Measurements from ENCODE around the gene LZTS2. TPM values are rescaled to one million over a fixed set of nuclear protein-coding genes. Genes with fewer than 3 reads are reported as not detected.

Gene LZTS2
- total RNA-seq, 1 donor: 8.1 TPM

DNA sequence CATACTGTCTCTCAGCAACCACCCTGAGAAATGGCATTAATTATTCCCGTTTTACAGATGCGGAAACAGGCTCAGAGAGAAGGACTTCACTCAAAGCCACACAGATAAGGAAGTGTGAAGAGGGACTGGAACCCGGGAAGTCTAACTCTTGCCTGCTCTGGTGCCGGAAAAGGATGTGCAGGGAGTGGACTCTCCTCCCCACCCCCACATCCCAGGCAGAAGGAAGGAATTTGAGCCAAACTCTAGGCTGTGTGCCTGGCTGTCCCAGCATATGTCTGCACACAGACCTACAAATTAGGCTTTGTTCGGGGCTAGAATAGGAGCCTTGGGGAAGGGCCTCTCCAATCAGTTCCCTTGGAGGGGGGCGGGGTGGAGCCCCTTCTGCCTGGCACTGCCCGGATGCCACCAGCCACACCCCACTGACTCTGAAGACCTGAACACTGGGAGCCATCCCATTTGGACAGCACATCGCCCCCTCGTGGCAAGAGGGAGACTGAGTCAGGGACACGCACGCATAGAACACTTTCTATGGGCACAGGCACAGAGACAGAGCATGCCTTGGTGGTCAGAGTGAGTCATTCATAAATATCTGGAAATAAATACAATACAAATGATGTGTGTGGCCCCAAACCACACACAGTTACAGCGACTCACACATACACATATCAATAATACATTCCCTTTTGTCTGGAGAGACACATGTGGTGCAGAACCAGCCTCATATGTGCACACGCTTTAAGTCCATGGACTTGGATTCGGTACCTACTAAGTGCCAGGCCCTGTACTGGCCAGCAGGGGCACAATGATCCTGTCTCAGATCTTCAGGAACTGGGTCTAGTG, 13.1 kb downstream of the LZTS2 start:
- H3K27me3 ChIP-seq (ENCODE audit: insufficient read depth, low read length): peaks cover 6% of the 10 kb centered on the region
- peaks cover 4% of the 10 kb centered on the region for H3K4me1 ChIP-seq (ENCODE audit: insufficient read depth, low read length)
- no peak overlapping the region for H3K4me3 ChIP-seq (ENCODE audit: low read length)
- H3K9me3 ChIP-seq (ENCODE audit: low read depth, low read length): no peaks in the 10 kb centered on the region

DNA sequence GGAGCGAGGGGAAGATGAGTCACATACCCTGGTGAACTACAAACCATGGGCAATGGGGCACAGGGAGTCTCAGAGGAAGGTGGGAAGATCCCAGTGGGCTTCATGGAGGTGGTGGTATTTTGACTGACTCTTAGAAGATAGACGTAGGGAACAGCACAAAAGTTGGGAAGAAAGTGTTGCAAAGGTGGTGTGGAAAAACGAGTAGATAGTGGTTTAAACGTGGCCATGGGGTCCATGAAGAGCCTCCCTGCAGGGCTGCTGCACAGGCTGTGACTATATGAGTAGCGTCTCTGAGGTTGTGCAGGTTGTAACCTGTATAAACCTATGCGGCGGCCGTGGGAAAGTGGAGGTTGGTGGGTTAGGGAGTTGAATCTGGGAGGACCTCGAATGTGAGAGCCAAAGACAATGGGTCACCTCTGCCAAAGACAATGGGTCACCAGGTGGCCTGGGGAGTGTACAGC, 13.8 kb downstream of the LZTS2 start:
- H3K4me3 ChIP-seq (ENCODE audit: low read length): no peak overlapping the region
- H3K27me3 ChIP-seq (ENCODE audit: insufficient read depth, low read length): peaks cover 11% of the 10 kb centered on the region
- H3K9me3 ChIP-seq (ENCODE audit: low read depth, low read length): no peaks in the 10 kb centered on the region
- H3K4me1 ChIP-seq (ENCODE audit: insufficient read depth, low read length): peaks cover 10% of the 10 kb centered on the region

DNA sequence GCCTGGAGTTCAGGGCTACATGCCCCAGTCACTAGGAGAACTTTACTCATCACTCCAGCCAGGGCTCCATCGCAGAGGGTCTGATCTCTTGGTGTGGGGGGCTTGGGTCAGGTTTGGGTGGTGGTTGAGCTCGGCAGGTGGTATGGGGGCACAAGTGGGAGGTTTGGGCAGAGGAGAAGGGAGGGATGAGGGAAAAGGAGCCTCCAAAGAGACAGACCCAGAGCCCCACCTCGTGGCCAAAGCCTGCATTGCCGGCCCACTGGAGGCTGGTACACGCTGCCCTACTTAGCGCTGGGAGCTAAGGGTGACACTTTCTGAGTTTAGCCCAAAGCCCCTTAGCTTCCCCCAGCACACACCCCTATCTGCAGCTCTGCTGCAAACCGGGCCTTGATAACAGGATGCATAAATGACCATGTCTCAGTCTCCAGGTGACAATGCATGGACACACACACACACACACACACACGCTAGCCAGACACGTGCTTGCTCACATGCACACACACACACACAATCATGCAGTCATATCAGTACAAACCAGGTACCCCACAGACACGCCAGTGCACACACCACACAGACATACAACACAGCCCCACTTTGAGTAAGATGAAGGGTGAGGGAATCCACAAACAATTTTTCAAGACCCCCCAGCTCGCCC, 14.7 kb downstream of the LZTS2 start:
- H3K27me3 ChIP-seq (ENCODE audit: insufficient read depth, low read length): peaks cover 17% of the 10 kb centered on the region
- H3K4me1 ChIP-seq (ENCODE audit: insufficient read depth, low read length): peaks cover 19% of the 10 kb centered on the region
- no peak overlapping the region for H3K4me3 ChIP-seq (ENCODE audit: low read length)
- no peaks in the 10 kb centered on the region for H3K9me3 ChIP-seq (ENCODE audit: low read depth, low read length)

DNA sequence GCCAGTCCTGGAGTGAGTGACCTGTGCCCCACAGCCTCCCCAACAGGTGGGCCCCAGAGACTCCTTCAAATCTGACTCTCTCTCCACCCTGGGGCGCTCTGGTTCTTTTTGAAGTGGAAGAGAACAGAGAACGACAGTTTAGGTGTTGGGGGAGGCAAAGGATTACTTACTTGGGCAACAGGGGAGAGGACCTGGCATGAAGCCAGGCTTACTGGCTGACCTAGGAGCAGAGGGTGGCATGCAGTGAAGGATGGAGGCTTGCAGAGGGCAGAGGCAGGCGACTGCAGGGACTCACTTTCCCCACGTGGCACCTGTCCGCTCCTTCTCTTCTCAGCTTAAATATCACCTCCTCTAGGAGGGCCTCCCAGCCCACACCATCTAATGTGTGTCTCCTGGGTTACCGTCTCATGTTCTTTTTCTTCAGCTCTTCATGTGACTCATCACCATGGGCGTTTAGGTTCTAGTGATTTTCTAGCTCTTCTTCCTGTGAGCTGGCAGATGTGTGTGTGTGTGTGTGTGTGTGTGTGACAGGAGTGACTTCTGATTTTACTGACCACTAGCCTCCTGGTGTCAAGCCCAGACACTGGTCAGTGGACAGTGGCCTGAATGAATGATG, 15.5 kb downstream of the LZTS2 start:
- no peaks in the 10 kb centered on the region for H3K9me3 ChIP-seq (ENCODE audit: low read depth, low read length)
- peaks cover 17% of the 10 kb centered on the region for H3K27me3 ChIP-seq (ENCODE audit: insufficient read depth, low read length)
- H3K4me3 ChIP-seq (ENCODE audit: low read length): no peak overlapping the region
- peaks cover 20% of the 10 kb centered on the region for H3K4me1 ChIP-seq (ENCODE audit: insufficient read depth, low read length)

DNA sequence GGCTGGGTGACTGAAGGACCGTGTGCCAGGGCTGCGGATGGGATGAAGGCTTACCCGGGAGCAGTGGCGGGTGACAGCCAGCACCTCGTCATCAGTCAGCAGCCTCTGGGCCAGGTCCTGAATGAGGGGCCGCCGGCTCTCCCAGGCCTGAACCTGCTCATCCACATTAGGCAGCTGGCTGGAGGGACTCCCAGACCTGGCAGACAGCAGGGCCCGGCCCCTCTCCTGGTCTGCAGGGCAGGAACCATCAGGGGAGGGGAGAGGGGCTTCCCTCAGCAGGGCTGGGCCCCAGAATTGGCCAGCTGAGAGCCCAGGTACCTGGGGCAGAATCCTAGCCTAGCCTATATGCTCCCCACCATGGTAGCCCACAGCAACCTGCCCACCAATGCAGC, 16.0 kb downstream of the LZTS2 start:
- no peaks in the 10 kb centered on the region for H3K9me3 ChIP-seq (ENCODE audit: low read depth, low read length)
- peaks cover 17% of the 10 kb centered on the region for H3K27me3 ChIP-seq (ENCODE audit: insufficient read depth, low read length)
- peaks cover 20% of the 10 kb centered on the region for H3K4me1 ChIP-seq (ENCODE audit: insufficient read depth, low read length)
- H3K4me3 ChIP-seq (ENCODE audit: low read length): no peak overlapping the region

DNA sequence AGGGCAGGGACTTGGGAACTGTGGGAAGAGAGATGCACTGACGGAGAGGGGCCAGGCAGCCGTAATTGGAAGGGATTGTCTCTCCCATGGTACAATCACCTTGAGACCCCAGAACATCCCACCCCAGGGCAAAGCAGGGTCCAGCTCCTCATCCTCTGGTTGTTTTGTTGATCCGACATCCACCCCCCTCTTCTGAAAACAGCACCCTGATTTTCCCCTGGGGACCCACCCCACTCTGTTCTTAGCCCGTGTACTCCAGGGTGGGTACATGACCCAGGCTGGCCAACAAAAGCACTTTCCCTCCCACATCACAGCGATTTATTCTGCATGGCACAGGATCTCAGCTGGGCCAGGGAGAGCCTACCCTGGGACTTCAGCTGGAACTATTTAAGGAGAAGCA, 17.2 kb downstream of the LZTS2 start:
- peaks cover 17% of the 10 kb centered on the region for H3K27me3 ChIP-seq (ENCODE audit: insufficient read depth, low read length)
- H3K9me3 ChIP-seq (ENCODE audit: low read depth, low read length): no peaks in the 10 kb centered on the region
- H3K4me1 ChIP-seq (ENCODE audit: insufficient read depth, low read length): peaks cover 20% of the 10 kb centered on the region
- no peak overlapping the region for H3K4me3 ChIP-seq (ENCODE audit: low read length)

DNA sequence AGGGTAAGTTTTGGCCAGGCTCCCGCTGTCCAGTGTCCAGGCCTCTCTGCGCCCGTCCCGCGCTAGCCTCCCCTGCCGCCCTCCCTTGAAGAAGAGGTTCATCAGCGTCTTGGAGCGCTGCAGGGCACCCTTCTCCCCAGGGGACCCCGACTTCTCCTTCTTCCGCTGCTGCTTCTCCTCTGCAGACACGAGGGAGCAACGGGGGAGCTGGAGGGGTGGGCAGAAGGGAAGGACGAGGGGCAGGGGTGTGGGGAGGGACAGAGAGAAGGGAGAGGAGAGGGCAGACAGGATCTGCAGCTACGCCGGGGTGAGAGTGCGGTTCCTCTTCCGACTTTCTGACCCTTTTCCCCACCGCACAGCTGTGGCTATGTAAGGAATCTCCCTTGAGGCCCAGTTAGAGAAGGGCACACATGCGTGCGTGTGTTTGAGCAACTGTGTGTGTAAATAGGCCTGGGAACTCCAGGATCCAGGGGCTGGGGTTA, 18.6 kb downstream of the LZTS2 start:
- H3K4me1 ChIP-seq (ENCODE audit: insufficient read depth, low read length): peaks cover 19% of the 10 kb centered on the region
- H3K9me3 ChIP-seq (ENCODE audit: low read depth, low read length): no peaks in the 10 kb centered on the region
- H3K27me3 ChIP-seq (ENCODE audit: insufficient read depth, low read length): peaks cover 17% of the 10 kb centered on the region
- no peak overlapping the region for H3K4me3 ChIP-seq (ENCODE audit: low read length)

DNA sequence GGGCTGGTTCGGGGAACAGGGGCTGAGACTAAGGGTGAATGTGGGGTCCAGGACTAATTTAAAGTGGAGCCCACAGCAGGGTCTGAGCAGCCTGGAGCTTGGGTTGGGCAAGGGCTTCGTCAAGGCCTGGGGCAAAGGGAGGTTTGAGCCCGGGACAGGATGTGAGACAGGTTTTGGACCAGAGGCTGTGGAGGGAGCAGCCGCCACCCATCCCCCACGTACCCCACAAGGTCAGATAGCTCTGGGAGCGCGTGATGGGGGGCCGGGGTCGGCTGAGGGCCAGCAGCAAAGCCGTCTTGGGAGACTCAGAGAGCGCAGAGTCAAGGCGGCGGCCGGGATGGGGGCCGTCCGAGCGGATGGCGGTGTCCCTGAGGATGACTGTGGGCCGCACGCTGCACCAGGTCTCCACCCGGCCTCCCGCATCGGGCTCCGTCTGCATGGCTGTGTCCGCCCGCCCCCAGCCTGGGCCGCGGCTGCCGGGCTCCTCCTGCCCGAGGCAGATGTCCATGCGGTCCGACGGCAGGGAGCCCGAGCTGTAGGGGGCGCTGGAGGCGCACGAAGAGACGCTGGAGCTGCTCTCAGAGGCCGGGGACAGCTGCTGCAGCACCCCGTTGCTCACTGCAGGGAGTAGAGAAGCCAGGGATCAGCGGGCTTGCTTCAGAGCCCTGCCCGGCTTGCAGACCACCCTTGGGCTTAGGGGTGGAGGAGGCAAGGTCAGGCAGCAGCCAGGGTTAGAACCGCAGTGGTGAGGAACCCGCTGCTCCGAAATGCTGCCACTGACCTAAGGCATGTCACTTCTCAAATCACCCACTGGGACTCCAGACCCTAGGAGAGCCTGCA, 19.2 kb downstream of the LZTS2 start:
- Histone ChIP-seq H3K9me3 (ENCODE audit: low read depth, low read length) (no peaks in the 10 kb centered on the region), H3K27me3 (ENCODE audit: insufficient read depth, low read length) (peaks cover 17% of the 10 kb centered on the region), H3K4me3 (ENCODE audit: low read length) (no peak overlapping the region), H3K4me1 (ENCODE audit: insufficient read depth, low read length) (peaks cover 17% of the 10 kb centered on the region)

DNA sequence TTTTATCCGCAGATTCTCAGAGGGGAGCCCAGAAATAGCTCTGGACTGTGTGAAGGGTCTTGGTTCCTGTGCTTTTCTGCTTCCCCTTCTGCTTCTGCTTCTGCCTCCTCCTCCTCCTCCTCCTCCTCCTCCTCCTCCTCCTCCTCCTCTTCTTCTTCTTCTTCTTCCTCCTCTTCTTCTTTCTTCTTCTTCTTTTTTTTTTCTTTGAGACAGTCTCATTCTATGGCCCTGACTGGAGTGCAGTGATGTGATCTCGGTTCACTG, 19.8 kb downstream of the LZTS2 start:
- Histone ChIP-seq H3K4me3 (ENCODE audit: low read length) (no peak overlapping the region), H3K4me1 (ENCODE audit: insufficient read depth, low read length) (peaks cover 17% of the 10 kb centered on the region), H3K9me3 (ENCODE audit: low read depth, low read length) (no peaks in the 10 kb centered on the region), H3K27me3 (ENCODE audit: insufficient read depth, low read length) (peaks cover 17% of the 10 kb centered on the region)

DNA sequence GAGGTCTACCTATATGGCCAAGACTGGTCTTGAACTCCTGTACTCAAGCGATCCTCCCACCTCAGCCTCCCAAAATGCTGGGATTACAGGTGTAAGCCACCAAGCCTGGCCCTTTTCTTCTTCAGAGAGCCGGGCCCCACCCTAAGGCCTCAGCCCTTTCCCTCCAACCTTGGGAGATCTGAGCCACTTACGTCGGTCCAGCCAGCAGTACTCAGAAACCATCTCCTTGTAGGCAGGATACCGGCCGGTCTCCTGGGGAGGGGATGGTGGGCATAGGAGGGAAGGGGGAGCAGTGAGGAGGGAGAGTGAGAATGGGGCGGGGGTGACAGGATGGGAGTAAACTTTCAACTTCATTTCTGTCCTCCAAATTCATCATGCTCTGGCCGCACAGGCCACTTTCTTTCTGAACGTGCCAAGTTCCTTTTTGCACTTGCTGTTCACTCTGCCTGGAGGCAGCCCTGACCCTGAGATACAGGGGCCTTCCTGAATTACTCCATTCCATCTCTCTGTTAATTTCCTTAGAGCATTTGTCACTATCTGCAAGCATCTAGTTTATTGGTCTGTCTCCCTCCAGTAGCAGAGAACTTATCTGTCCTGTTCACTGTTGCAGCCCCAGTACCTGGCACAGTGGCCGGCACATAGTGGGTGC, 20.9 kb downstream of the LZTS2 start:
- peaks cover 17% of the 10 kb centered on the region for H3K4me1 ChIP-seq (ENCODE audit: insufficient read depth, low read length)
- no peaks in the 10 kb centered on the region for H3K9me3 ChIP-seq (ENCODE audit: low read depth, low read length)
- H3K4me3 ChIP-seq (ENCODE audit: low read length): no peak overlapping the region
- H3K27me3 ChIP-seq (ENCODE audit: insufficient read depth, low read length): peaks cover 17% of the 10 kb centered on the region

DNA sequence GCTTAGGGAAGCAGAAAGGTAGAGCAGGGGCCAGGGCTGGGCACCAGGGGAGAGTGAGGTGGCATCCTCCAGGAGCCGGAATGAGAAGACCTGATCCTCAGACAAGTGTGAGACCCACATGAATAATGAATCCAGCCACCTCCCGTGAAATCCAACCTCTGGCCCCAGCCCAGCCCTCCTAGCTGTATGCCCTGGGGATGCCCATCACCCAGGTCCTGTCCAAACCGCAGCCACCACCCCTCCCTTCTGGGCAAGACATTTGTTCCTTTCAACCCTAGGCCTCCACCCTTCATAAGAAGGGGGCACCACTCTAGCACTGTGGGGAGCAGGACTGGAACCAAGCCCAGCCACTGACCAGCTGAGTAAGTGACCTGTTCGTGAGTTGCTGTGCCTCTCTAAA, 21.6 kb downstream of the LZTS2 start:
- peaks cover 17% of the 10 kb centered on the region for H3K27me3 ChIP-seq (ENCODE audit: insufficient read depth, low read length)
- H3K9me3 ChIP-seq (ENCODE audit: low read depth, low read length): no peaks in the 10 kb centered on the region
- H3K4me3 ChIP-seq (ENCODE audit: low read length): no peak overlapping the region
- peaks cover 17% of the 10 kb centered on the region for H3K4me1 ChIP-seq (ENCODE audit: insufficient read depth, low read length)

DNA sequence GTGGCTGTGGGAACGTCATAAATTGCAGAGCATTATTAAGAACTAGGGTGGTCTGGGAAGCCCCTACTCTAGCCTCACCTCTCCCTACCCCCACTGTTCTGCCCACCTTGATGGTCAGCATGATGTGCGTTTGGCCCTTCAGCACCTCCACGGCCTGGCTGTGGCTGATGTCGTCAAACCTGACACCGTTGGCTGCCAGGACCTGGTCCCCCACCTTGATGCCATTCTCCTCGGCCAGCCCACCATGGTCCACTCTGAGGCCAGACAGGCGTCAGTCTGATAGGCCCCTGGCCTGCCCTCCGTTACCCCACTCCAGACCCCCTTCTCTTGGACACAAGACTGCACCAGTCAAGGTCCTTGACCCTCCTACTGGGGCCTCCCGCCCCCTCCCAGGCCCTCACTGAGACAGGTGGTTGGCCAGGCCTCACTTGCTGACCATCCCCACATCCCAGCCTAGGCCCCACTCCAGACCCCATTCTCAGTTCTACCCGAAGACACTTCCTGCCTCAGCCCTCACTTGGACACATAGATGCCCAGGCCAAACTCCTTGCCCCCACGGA, 22.2 kb downstream of the LZTS2 start:
- Histone ChIP-seq H3K4me3 (ENCODE audit: low read length) (no peak overlapping the region), H3K9me3 (ENCODE audit: low read depth, low read length) (no peaks in the 10 kb centered on the region), H3K4me1 (ENCODE audit: insufficient read depth, low read length) (peaks cover 17% of the 10 kb centered on the region), H3K27me3 (ENCODE audit: insufficient read depth, low read length) (peaks cover 15% of the 10 kb centered on the region)

DNA sequence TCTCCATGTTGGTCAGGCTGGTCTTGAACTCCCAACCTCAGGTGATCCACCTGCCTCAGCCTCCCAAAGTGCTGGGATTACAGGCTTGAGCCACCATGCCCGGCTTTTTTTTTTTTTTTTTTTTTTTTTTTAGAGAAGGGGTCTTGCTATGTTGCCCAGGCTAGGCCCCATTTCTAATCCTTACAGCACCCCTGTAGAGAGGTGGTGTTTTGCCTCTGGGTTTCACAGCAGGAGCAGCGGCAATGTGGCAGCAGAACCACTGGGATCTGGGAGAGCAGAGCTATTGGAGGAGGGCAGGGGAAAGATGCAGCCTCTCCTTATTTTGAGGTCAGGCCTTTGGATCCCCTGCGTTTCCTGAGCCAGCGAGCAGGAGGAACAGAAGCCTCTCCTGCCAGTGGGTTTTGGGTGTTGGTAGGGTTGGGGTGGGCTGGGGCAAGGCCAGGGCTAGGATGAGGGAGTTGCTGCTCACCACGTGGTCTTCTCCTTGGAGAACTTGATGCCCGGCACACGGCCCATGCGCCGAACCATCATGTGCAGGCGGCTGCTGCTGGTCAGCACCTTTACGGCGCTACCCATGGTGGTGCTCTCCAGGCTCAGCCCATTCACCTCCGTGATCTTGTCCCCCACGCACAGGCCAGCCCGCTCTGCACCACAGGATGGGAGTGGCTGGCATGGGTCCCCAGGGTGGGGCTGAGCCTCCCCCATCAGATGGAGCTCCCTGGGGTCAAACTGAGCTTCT, 23.5 kb downstream of the LZTS2 start:
- Histone ChIP-seq H3K4me1 (ENCODE audit: insufficient read depth, low read length) (peaks cover 16% of the 10 kb centered on the region), H3K4me3 (ENCODE audit: low read length) (no peak overlapping the region), H3K27me3 (ENCODE audit: insufficient read depth, low read length) (peaks cover 8% of the 10 kb centered on the region), H3K9me3 (ENCODE audit: low read depth, low read length) (no peaks in the 10 kb centered on the region)

Data from mononuclear cell (primary cell).